A549 (cell line): ENCODE measurements around the gene SARS2. TPM values are rescaled to one million over a fixed set of nuclear protein-coding genes. Genes with fewer than 3 reads are reported as not detected.

Experiments used
- ATAC-seq, 2 experiments: fragments of 200-7000 bp in 1 of 2; fragments of >200 bp in 1 of 2; cut with Nextera tagmentation in 1 of 2; cut with Tn5 transposase in 1 of 2; 3 replicates each; pipeline versions ENCODE4 v1.8.0 to v1.9.1; 2018 to 2020; ENCODE audit warnings: mild to moderate bottlenecking in 1 of 2, moderate library complexity in 1 of 2
- CTCF ChIA-PET: fragments of 300-600 bp; sonication (Branson Sonifier 250); formaldehyde crosslinking; extraction: SDS; loops from one replicate; lab custom pipeline; 2021; ENCODE audit warnings: antibody characterized with exemption, inconsistent platforms; lab: Yijun Ruan, JAX
- POLR2A ChIA-PET: fragments of 350-600 bp; formaldehyde crosslinking; extraction: SDS; loops from one replicate; lab custom pipeline; 2021; ENCODE audit warnings: antibody characterized with exemption, inconsistent platforms; lab: Yijun Ruan, JAX
- DNase-seq, 2 experiments: peaks; one replicate each; pipeline versions ENCODE4 v3.0.0 to v3.0.0-alpha.2; 2011 to 2016; ENCODE audit warnings: low read depth in 1 of 2, low spot score in 1 of 2
- FAIRE-seq: peaks from 2 replicates; lab custom pipeline; 2011; peaks lifted over from hg19 to GRCh38; lab: Jason Lieb, UNC
- H3K27ac ChIP-seq, 2 experiments: fragments of >200 bp; sonication (Bioruptor Twin); formaldehyde crosslinking; 3 replicates each; pipeline ENCODE4 v1.5.1; 2016 to 2017
- H3K4me1 ChIP-seq: fragments of >200 bp; sonication (Bioruptor Twin); formaldehyde crosslinking; 3 replicates; pipeline ENCODE4 v1.6.1; 2016
- H3K4me2 ChIP-seq: fragments of >200 bp; sonication (Bioruptor Twin); formaldehyde crosslinking; 3 replicates; pipeline ENCODE4 v1.6.1; 2016
- H3K4me3 ChIP-seq: fragments of >200 bp; sonication (Bioruptor Twin); formaldehyde crosslinking; 3 replicates; pipeline ENCODE4 v1.5.1; 2016
- H3K9me3 ChIP-seq: fragments of >200 bp; sonication (Bioruptor Twin); formaldehyde crosslinking; 3 replicates; pipeline ENCODE4 v1.6.1; 2016
- CHD2 ChIP-seq: fragments of 150-350 bp; IDR thresholded peaks from 2 replicates; pipeline ENCODE4 v1.6.1; 2014; ENCODE audit warnings: low read length; ENCODE audit not compliant: partially characterized antibody
- CHD4 ChIP-seq: fragments of 200-600 bp; sonication (generic); IDR thresholded peaks from 2 replicates; pipeline ENCODE4 v1.6.1; 2016; ENCODE audit warnings: antibody characterized with exemption, mild to moderate bottlenecking, borderline replicate concordance
- ESRRA ChIP-seq: fragments of 150-350 bp; IDR thresholded peaks from 2 replicates; pipeline ENCODE4 v1.6.1; 2014; ENCODE audit warnings: mild to moderate bottlenecking, low read length, borderline replicate concordance
- FOSB ChIP-seq: fragments of 250-450 bp; sonication (Bioruptor Pico); IDR thresholded peaks from 2 replicates; pipeline ENCODE4 v1.5.0; 2020; ENCODE audit warnings: mild to moderate bottlenecking, moderate library complexity
- FOSL2 ChIP-seq, 2 experiments: fragments of 450-650 bp in 1 of 2; fragments of >200 bp in 1 of 2; sonication (Bioruptor Twin) in 1 of 2; formaldehyde crosslinking; IDR thresholded peaks; 2 replicates each; pipeline versions ENCODE4 v1.5.0 to v1.6.1; 2016 to 2020; ENCODE audit warnings: mild to moderate bottlenecking in 1 of 2, moderate library complexity in 1 of 2
- FOXS1 ChIP-seq: fragments of 250-450 bp; sonication (Bioruptor Pico); IDR thresholded peaks from 2 replicates; pipeline ENCODE4 v1.5.0; 2020; ENCODE audit warnings: mild to moderate bottlenecking, moderate library complexity
- GATA3 ChIP-seq: IDR thresholded peaks from 2 replicates; pipeline ENCODE4 v1.6.1; 2012; ENCODE audit warnings: borderline replicate concordance
- HES2 ChIP-seq: fragments of >200 bp; sonication (Bioruptor Twin); formaldehyde crosslinking; IDR thresholded peaks from 2 replicates; pipeline ENCODE4 v1.6.1; 2016
- HEYL ChIP-seq: fragments of 250-450 bp; sonication (Bioruptor Pico); IDR thresholded peaks from 2 replicates; pipeline ENCODE4 v1.8.0; 2021; ENCODE audit warnings: mild to moderate bottlenecking, moderate library complexity
- HMGXB4 ChIP-seq: fragments of 250-450 bp; sonication (Bioruptor Pico); IDR thresholded peaks from 2 replicates; pipeline ENCODE4 v1.5.0; 2021; ENCODE audit warnings: mild to moderate bottlenecking, moderate library complexity, borderline replicate concordance
- HOXA7 ChIP-seq: fragments of 250-450 bp; sonication (Bioruptor Pico); IDR thresholded peaks from 2 replicates; pipeline ENCODE4 v1.5.0; 2020; ENCODE audit warnings: mild to moderate bottlenecking, moderate library complexity
- HOXB13 ChIP-seq: fragments of 250-450 bp; sonication (Bioruptor Pico); IDR thresholded peaks from 2 replicates; pipeline ENCODE4 v1.5.0; 2020; ENCODE audit warnings: low read depth, mild to moderate bottlenecking, moderate library complexity
- HOXB5 ChIP-seq: fragments of 250-450 bp; sonication (Bioruptor Pico); IDR thresholded peaks from 2 replicates; pipeline ENCODE4 v1.5.0; 2020; ENCODE audit warnings: mild to moderate bottlenecking, moderate library complexity
- JUNB ChIP-seq: fragments of >200 bp; sonication (Bioruptor Twin); formaldehyde crosslinking; IDR thresholded peaks from 2 replicates; pipeline ENCODE4 v1.6.1; 2016
- MAFK ChIP-seq: fragments of 450-650 bp; IDR thresholded peaks from 2 replicates; pipeline ENCODE4 v1.6.1; 2014; ENCODE audit not compliant: partially characterized antibody
- NFE2L2 ChIP-seq: fragments of 150-350 bp; conservative IDR thresholded peaks from 2 replicates; pipeline ENCODE4 v1.6.1; 2014; ENCODE audit warnings: low read length
- PHF8 ChIP-seq: fragments of 200-600 bp; sonication (generic); IDR thresholded peaks from 2 replicates; pipeline ENCODE4 v1.6.1; 2016; ENCODE audit warnings: low read depth, mild to moderate bottlenecking, antibody characterized with exemption, moderate library complexity, borderline replicate concordance
- RCOR1 ChIP-seq: fragments of 150-350 bp; IDR thresholded peaks from 2 replicates; pipeline ENCODE4 v1.6.1; 2014; ENCODE audit warnings: antibody characterized with exemption, low read length, low read depth
- RNF2 ChIP-seq: fragments of 200-600 bp; sonication (generic); IDR thresholded peaks from 2 replicates; pipeline ENCODE4 v1.6.1; 2016; ENCODE audit warnings: low read depth, mild to moderate bottlenecking, antibody characterized with exemption, moderate library complexity, borderline replicate concordance
- SMC3 ChIP-seq: fragments of >200 bp; sonication (Bioruptor Twin); formaldehyde crosslinking; IDR thresholded peaks from 3 replicates; pipeline ENCODE4 v1.6.1; 2018; ENCODE audit warnings: inconsistent platforms
- TP53 ChIP-seq: fragments of 250-450 bp; sonication (Bioruptor Pico); IDR thresholded peaks from 2 replicates; pipeline ENCODE4 v1.5.0; 2021; ENCODE audit warnings: mild to moderate bottlenecking, moderate library complexity
- ZSCAN20 ChIP-seq: fragments of 250-450 bp; sonication (Bioruptor Pico); IDR thresholded peaks from 2 replicates; pipeline ENCODE4 v1.8.0; 2022; ENCODE audit warnings: mild to moderate bottlenecking, moderate library complexity
- WGBS: methylation state at CpG from one replicate; pipeline ENCODE4 v1.1.6; 2017; ENCODE audit errors: missing lambda C conversion rate; 5-methylcytosine and 5-hydroxymethylcytosine counted together
- polyA plus RNA-seq, 4 experiments: library from polyadenylated mRNA; depleted of rRNA in 3 of 4; stranded (reverse); fragments of >200 nt; fragmentation: RNase III in 1 of 4; extraction: RNeasy Plus Mini Kit Qiagen cat#74134 plus additional on column Dnase treatment in 1 of 4; gene quantifications; 2 replicates in 3 of 4; 3 replicates in 1 of 4; pipeline ENCODE4 v1.2.3, GENCODE V29; 2011 to 2017

SARS2 gene
- polyA plus RNA-seq, 2 of the 4 experiments (the other 2 are of a cell fraction) = 46.1 to 93.4 TPM

GRCh38 chr19:38883286-38883685 lies 47.3 kb downstream of the SARS2 start:
- TF ChIP-seq JUNB (no peak), NFE2L2 (no peak), CHD4 (no peak), MAFK (no peak), HOXB13 (CRISPR knock-in tag) (no peak), HES2 (no peak), CHD2 (no peak), ESRRA (no peak)
- TF ChIP-seq, all 56 proteins: peak for 0
- H3K27ac ChIP-seq = no peak overlapping the region
- 95% methylated on average over 9 of the region's 9 CpGs for WGBS
- CTCF ChIA-PET = interaction anchor here (31.8 kb wide), 1 partner anchor 15 kb away, joined by 652 read pairs; the partner anchor contains the start of gene RINL
- H3K9me3 ChIP-seq = no peaks in the 10 kb centered on the region
- FAIRE-seq = no peak
- no peak for DNase-seq
- no peak for ATAC-seq
- H3K4me1 ChIP-seq = no peaks in the 10 kb centered on the region
- H3K4me2 ChIP-seq = no peak overlapping the region
- no peak overlapping the region for H3K4me3 ChIP-seq
- POLR2A ChIA-PET = interaction anchor here (0.7 kb wide), 1 partner anchor 84 kb away, joined by 3 read pairs; no protein-coding TSS in a partner anchor

- WGBS = 87% methylated on average over 19 of the region's 19 CpGs
- DNase-seq (no peak), FAIRE-seq (no peak), ATAC-seq (no peak)
- Histone ChIP-seq H3K27ac (no peak overlapping the region), H3K4me2 (no peak overlapping the region), H3K4me1 (peaks cover 4% of the 10 kb centered on the region; the same call in 2 of the 3 replicates), H3K4me3 (no peak overlapping the region), H3K9me3 (no peaks in the 10 kb centered on the region)
- TF ChIP-seq HOXA7 (CRISPR knock-in tag) = no peak
- no peak for TF ChIP-seq HEYL (CRISPR knock-in tag)
- TF ChIP-seq TP53 (CRISPR knock-in tag) = no peak
- TF ChIP-seq FOSB (CRISPR knock-in tag) = no peak
- no peak for TF ChIP-seq HMGXB4 (CRISPR knock-in tag)
- no peak for TF ChIP-seq GATA3
- TF ChIP-seq FOXS1 (CRISPR knock-in tag) = no peak
- TF ChIP-seq FOSL2 (IDR thresholded peaks at IDR 0.05) = no peak
- no peak for TF ChIP-seq FOSL2 (CRISPR knock-in tag; IDR thresholded peaks at IDR 0.05)
- no peak for TF ChIP-seq RCOR1
- TF ChIP-seq ZSCAN20 (CRISPR knock-in tag) = no peak
- TF ChIP-seq RNF2 = no peak
- TF ChIP-seq HOXB5 (CRISPR knock-in tag) = no peak
- TF ChIP-seq PHF8 = no peak
- TF ChIP-seq SMC3 = no peak
- ChIA-PET POLR2A (no interaction called here), CTCF (interaction anchor here (1.1 to 31.8 kb wide), 7 partner anchors 13 to 366 kb away, joined by 3 to 652 read pairs (median 14); partner anchors contain the start of genes MRPS12, NFKBIB, RINL and SARS2)
Measured at GRCh38 chr19:38880882-38881609, 49.5 kb downstream of the SARS2 start.
